Measurements from ENCODE around the gene TPX2. TPM values are rescaled to one million over a fixed set of nuclear protein-coding genes. Genes with fewer than 3 reads are reported as not detected.

Gene TPX2
- total and polyA plus RNA-seq, 2 of the 8 experiments (the other 6 are each of a cell fraction or from before 2014, with no cell fraction given) = 43.6 to 125 TPM

DNA sequence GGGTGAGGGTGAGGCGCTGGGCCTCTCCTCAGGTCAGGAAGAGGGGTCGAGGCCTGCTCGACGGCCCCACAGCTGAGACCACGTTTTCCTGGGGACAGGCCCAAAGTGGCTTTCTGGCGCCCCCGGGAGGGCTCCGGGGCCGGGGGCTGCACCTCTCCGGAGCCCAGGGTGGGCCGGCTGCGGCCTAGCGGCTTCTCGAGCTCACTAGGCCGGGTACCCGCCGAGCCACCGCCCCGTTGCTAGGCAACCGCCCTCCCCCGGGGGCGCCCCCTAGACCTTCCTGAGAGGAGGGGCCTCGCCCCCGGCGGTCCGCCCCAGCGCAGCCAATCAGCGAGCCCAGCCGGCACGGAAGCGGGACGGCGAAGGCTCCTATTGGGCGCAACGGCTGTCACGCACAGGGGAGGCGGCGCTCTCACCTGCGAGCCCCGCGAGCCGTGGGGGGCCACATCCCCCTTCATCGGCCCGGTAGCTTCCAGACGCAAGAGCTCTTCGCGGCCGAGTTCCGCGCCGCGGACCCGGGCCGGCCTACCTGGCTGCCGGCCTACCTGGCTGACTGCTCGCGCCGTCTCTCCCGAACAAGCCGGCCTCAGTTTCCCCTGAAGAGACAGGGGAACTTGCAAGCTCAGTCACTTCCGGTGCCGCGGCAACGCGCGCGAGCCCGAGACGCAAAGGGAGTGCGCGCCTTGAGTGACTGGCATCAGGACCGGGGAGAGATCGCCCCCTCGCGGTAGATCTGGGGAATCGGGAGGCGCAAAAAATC is 15.6 kb upstream of the TPX2 start (continued):
- TF ChIP-seq TBP (IDR thresholded peaks at IDR 0.05; ENCODE audit: low read depth, low read length) (peak; percentile 69), CHD1 (IDR thresholded peaks at IDR 0.05; ENCODE audit: low read depth, low read length) (no peak), HDAC2 (IDR thresholded peaks at IDR 0.05; ENCODE audit: borderline replicate concordance in 1 of 2, low read depth in 2 of 2, low read length in 2 of 2) (no peak), SUZ12 (IDR thresholded peaks at IDR 0.05; ENCODE audit: low read length) (no peak), SAP30 (IDR thresholded peaks at IDR 0.05; ENCODE audit: insufficient read depth, insufficient replicate concordance, low read length) (peak; percentile 1), CBX5 (IDR thresholded peaks at IDR 0.05; ENCODE audit: low read depth, low read length) (no peak), SIN3A (conservative IDR thresholded peaks at IDR 0.05 in 1 of 2, IDR thresholded peaks at IDR 0.05 in 1 of 2; ENCODE audit: low read depth in 1 of 2, low read length in 2 of 2) (0 out of 4 replicates have a peak, but pooled peaks of 1 of the 2 experiments have one; percentile 57)
- TF ChIP-seq, protein P1, sequence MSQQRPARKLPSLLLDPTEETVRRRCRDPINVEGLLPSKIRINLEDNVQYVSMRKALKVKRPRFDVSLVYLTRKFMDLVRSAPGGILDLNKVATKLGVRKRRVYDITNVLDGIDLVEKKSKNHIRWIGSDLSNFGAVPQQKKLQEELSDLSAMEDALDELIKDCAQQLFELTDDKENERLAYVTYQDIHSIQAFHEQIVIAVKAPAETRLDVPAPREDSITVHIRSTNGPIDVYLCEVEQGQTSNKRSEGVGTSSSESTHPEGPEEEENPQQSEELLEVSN (IDR thresholded peaks at IDR 0.05) = peak; percentile 33
